ENCODE data around the gene ART4. TPM values are rescaled to one million over a fixed set of nuclear protein-coding genes. Genes with fewer than 3 reads are reported as not detected.

The ART4 gene
- total and polyA plus RNA-seq, 4 donors, result 10.5 to 40.7 (median 22.2) TPM

- no peak overlapping the region for H3K4me3 ChIP-seq (ENCODE audit: low read depth in 1 of 3, low read length in 3 of 3)
- H3K9ac ChIP-seq (ENCODE audit: low read depth in 1 of 2, low read length in 2 of 2), result no peak overlapping the region
- DNase-seq (ENCODE audit: low spot score), result no peak
- no peaks in the 10 kb centered on the region for H3K27me3 ChIP-seq (ENCODE audit: control insufficient read depth in 4 of 4, insufficient read depth in 4 of 4, low read length in 3 of 4)
- TF ChIP-seq SP1 (IDR thresholded peaks at IDR 0.05) (no peak), GABPA (IDR thresholded peaks at IDR 0.05 in 1 of 2, conservative IDR thresholded peaks at IDR 0.05 in 1 of 2) (no peak), FOXA1 (IDR thresholded peaks at IDR 0.05) (no peak), ZBTB33 (IDR thresholded peaks at IDR 0.05) (no peak), RAD21 (IDR thresholded peaks at IDR 0.05) (peak; percentile 44 to 54), CTCF (IDR thresholded peaks at IDR 0.05; ENCODE audit: low read depth, low read length, missing input control) (peak; percentile 12)
- H3K27ac ChIP-seq (ENCODE audit: low read depth in 1 of 2, low read length in 2 of 2), result peak overlapping the region; percentile 23 to 40
- H3K4me1 ChIP-seq (ENCODE audit: control insufficient read depth in 4 of 4, insufficient read depth in 4 of 4, low read length in 3 of 4), result no peaks in the 10 kb centered on the region
- WGBS, result 70% methylated on average over 7 of the region's 7 CpGs
- no peaks in the 10 kb centered on the region for H3K36me3 ChIP-seq (ENCODE audit: control insufficient read depth in 4 of 4, insufficient read depth in 3 of 4, low read depth in 1 of 4, low read length in 3 of 4)
- no peaks in the 10 kb centered on the region for H3K9me3 ChIP-seq (ENCODE audit: control insufficient read depth in 4 of 4, low read length in 3 of 4)
These were observed 49.6 kb upstream of the ART4 start for GRCh38 chr12:14892726-14893505.

GRCh38 chr12:14890701-14891100 is 47.4 kb upstream of the ART4 start:
- H3K27ac ChIP-seq (ENCODE audit: low read depth in 1 of 2, low read length in 2 of 2), result no peak overlapping the region
- no peaks in the 10 kb centered on the region for H3K36me3 ChIP-seq (ENCODE audit: control insufficient read depth in 4 of 4, insufficient read depth in 3 of 4, low read depth in 1 of 4, low read length in 3 of 4)
- no peaks in the 10 kb centered on the region for H3K9me3 ChIP-seq (ENCODE audit: control insufficient read depth in 4 of 4, low read length in 3 of 4)
- H3K4me1 ChIP-seq (ENCODE audit: control insufficient read depth in 4 of 4, insufficient read depth in 4 of 4, low read length in 3 of 4), result no peaks in the 10 kb centered on the region
- TF ChIP-seq EGR1 (IDR thresholded peaks at IDR 0.05; ENCODE audit: low read depth in 2 of 2) (no peak), TAF1 (conservative IDR thresholded peaks at IDR 0.05) (no peak), FOXA1 (IDR thresholded peaks at IDR 0.05) (no peak), YY1 (IDR thresholded peaks at IDR 0.05) (no peak), JUND (IDR thresholded peaks at IDR 0.05) (no peak), ATF3 (IDR thresholded peaks at IDR 0.05) (no peak), NR2F2 (IDR thresholded peaks at IDR 0.05) (no peak), RXRA (IDR thresholded peaks at IDR 0.05) (no peak), GABPA (IDR thresholded peaks at IDR 0.05 in 1 of 2, conservative IDR thresholded peaks at IDR 0.05 in 1 of 2) (no peak), ZBTB33 (IDR thresholded peaks at IDR 0.05) (no peak), SP1 (IDR thresholded peaks at IDR 0.05) (no peak), MAX (IDR thresholded peaks at IDR 0.05) (no peak), HNF4G (IDR thresholded peaks at IDR 0.05) (no peak), CTCF (IDR thresholded peaks at IDR 0.05; ENCODE audit: low read depth, low read length, missing input control) (no peak)
- H3K27me3 ChIP-seq (ENCODE audit: control insufficient read depth in 4 of 4, insufficient read depth in 4 of 4, low read length in 3 of 4), result no peaks in the 10 kb centered on the region
- H3K9ac ChIP-seq (ENCODE audit: low read depth in 1 of 2, low read length in 2 of 2), result no peak overlapping the region
- no peak for DNase-seq (ENCODE audit: low spot score)
- H3K4me3 ChIP-seq (ENCODE audit: low read depth in 1 of 3, low read length in 3 of 3), result no peak overlapping the region
- WGBS, result 86% methylated on average over 5 of the region's 5 CpGs
